AG08396 (cell line): ENCODE results near the gene OPN5.

Experiments used
- DNase-seq: peaks from one replicate; pipeline ENCODE4 v3.0.0; 2012; ENCODE audit warnings: low spot score, mixed read lengths

OPN5 gene

GRCh38 chr6:47788498-47788884 lies 6.7 kb downstream of the OPN5 start:
- no peak for DNase-seq

GRCh38 chr6:47789553-47789952 lies 7.7 kb downstream of the OPN5 start:
- no peak for DNase-seq

GRCh38 chr6:47792216-47792733 lies 10.4 kb downstream of the OPN5 start:
- no peak for DNase-seq

GRCh38 chr6:47794577-47795135 lies 12.8 kb downstream of the OPN5 start:
- no peak for DNase-seq

GRCh38 chr6:47801984-47802383 lies 20.2 kb downstream of the OPN5 start:
- no peak for DNase-seq

GRCh38 chr6:47804821-47805220 lies 23.0 kb downstream of the OPN5 start:
- no peak for DNase-seq

- no peak for DNase-seq
Observed at GRCh38 chr6:47809873-47810272, 28.0 kb downstream of the OPN5 start.

GRCh38 chr6:47810885-47811284 lies 29.1 kb downstream of the OPN5 start:
- no peak for DNase-seq

GRCh38 chr6:47811443-47811842 lies 29.6 kb downstream of the OPN5 start:
- DNase-seq: no peak

GRCh38 chr6:47817749-47818148 lies 35.9 kb downstream of the OPN5 start:
- no peak for DNase-seq

GRCh38 chr6:47819461-47819860 lies 37.6 kb downstream of the OPN5 start:
- DNase-seq: no peak

- DNase-seq: no peak
Observed at GRCh38 chr6:47822856-47823554, 41.2 kb downstream of the OPN5 start.

- DNase-seq: no peak
Observed at GRCh38 chr6:47832386-47833100, 50.7 kb downstream of the OPN5 start.

- DNase-seq: no peak
Observed at GRCh38 chr6:47834196-47834595, 52.4 kb downstream of the OPN5 start.

- DNase-seq: no peak
Observed at GRCh38 chr6:47836046-47836445, 54.2 kb downstream of the OPN5 start.

GRCh38 chr6:47836639-47837038 lies 54.8 kb downstream of the OPN5 start:
- no peak for DNase-seq

GRCh38 chr6:47839645-47840044 lies 57.8 kb downstream of the OPN5 start:
- DNase-seq: no peak

GRCh38 chr6:47844881-47845280 lies 63.0 kb downstream of the OPN5 start:
- DNase-seq: no peak

- DNase-seq: no peak
Observed at GRCh38 chr6:47846752-47847151, 64.9 kb downstream of the OPN5 start.

- no peak for DNase-seq
Observed at GRCh38 chr6:47851091-47851490, 69.3 kb downstream of the OPN5 start.

GRCh38 chr6:47852727-47853126 lies 70.9 kb downstream of the OPN5 start:
- no peak for DNase-seq

- DNase-seq: no peak
Observed at GRCh38 chr6:47853766-47854165, 71.9 kb downstream of the OPN5 start.

GRCh38 chr6:47854971-47855370 lies 73.1 kb downstream of the OPN5 start:
- DNase-seq: no peak
